NT2/D1 (cell line): Measurements from ENCODE around the gene CATSPER3.

Experiments used
- SUZ12 ChIP-seq: IDR thresholded peaks from 2 replicates; pipeline ENCODE4 v1.6.1; 2011; ENCODE audit not compliant: insufficient read length, insufficient read depth; ENCODE audit errors: extremely low read depth
- YY1 ChIP-seq: IDR thresholded peaks from 2 replicates; pipeline ENCODE4 v1.6.1; 2011; ENCODE audit not compliant: insufficient read length, insufficient read depth

- TF ChIP-seq SUZ12 = no peak
- TF ChIP-seq YY1 = no peak
Measured at GRCh38 chr5:135054546-135054945, 86.8 kb downstream of the CATSPER3 start.
